H1 (cell line): ENCODE data around the gene CACNA2D3. TPM values are rescaled to one million over a fixed set of nuclear protein-coding genes. Genes with fewer than 3 reads are reported as not detected.
A peak's percentile ranks its signal among the peaks of the same experiment; 100 is the strongest.

Experiments
- CTCF ChIA-PET: fragments of 300-600 bp; sonication (Branson Sonifier 250); formaldehyde crosslinking; loops from one replicate; lab custom pipeline; 2021; ENCODE audit not compliant: partially characterized antibody; lab: Charles Lee
- POLR2A ChIA-PET: fragments of 300-600 bp; sonication (Branson Sonifier 250); formaldehyde crosslinking; loops from one replicate; lab custom pipeline; 2021; ENCODE audit warnings: inconsistent platforms; ENCODE audit not compliant: partially characterized antibody; lab: Charles Lee
- DNase-seq, 2 experiments: peaks; one replicate each; pipeline versions ENCODE4 v3.0.0 to v3.0.0-alpha.2; 2010 to 2022; ENCODE audit warnings: low spot score in 2 of 2, low read depth in 1 of 2, mixed read lengths in 1 of 2
- FAIRE-seq: peaks from 2 replicates; lab custom pipeline; 2011; peaks lifted over from hg19 to GRCh38; lab: Jason Lieb, UNC
- H2AFZ ChIP-seq: 2 replicates; pipeline ENCODE4 v1.8.1; 2012; ENCODE audit warnings: low read length, inconsistent platforms
- H2AK5ac ChIP-seq: 2 replicates; pipeline ENCODE4 v1.6.1; 2013; ENCODE audit warnings: low read depth, low read length
- H2BK120ac ChIP-seq: replicated peaks from 2 replicates; pipeline ENCODE3; 2013; ENCODE audit warnings: low read depth, low read length, inconsistent platforms
- H2BK12ac ChIP-seq: 2 replicates; pipeline ENCODE4 v1.6.1; 2013; ENCODE audit warnings: low read depth, low read length
- H2BK15ac ChIP-seq: 2 replicates; pipeline ENCODE4 v1.6.1; 2013; ENCODE audit warnings: low read length
- H2BK20ac ChIP-seq: 2 replicates; pipeline ENCODE4 v1.6.1; 2013; ENCODE audit warnings: low read length
- H2BK5ac ChIP-seq: 2 replicates; pipeline ENCODE4 v1.6.1; 2013; ENCODE audit warnings: low read depth, low read length
- H3K14ac ChIP-seq: 2 replicates; pipeline ENCODE4 v1.6.1; 2013; ENCODE audit warnings: inconsistent platforms; ENCODE audit not compliant: insufficient read length
- H3K18ac ChIP-seq: 2 replicates; pipeline ENCODE4 v1.6.1; 2013; ENCODE audit warnings: low read length; ENCODE audit errors: extremely low read depth
- H3K23ac ChIP-seq: 2 replicates; pipeline ENCODE4 v1.6.1; 2013; ENCODE audit warnings: inconsistent platforms; ENCODE audit not compliant: insufficient read length
- H3K23me2 ChIP-seq: 2 replicates; pipeline ENCODE4 v1.6.1; 2013; ENCODE audit warnings: low read depth, low read length
- H3K27ac ChIP-seq: 2 replicates; pipeline ENCODE4 v1.6.1; 2011; ENCODE audit warnings: low read depth, low read length, inconsistent platforms
- H3K27me3 ChIP-seq, 4 experiments: replicated peaks in 1 of 4; 1 replicate in 1 of 4; 2 replicates in 3 of 4; pipeline versions ENCODE4 v1.6.1 to v1.8.1; 2011 to 2013; ENCODE audit warnings: low read length in 3 of 4, mild to moderate bottlenecking in 3 of 4, inconsistent platforms in 2 of 4, mixed read lengths in 2 of 4, moderate library complexity in 1 of 4; ENCODE audit not compliant: control insufficient read depth in 3 of 4, insufficient read depth in 3 of 4; ENCODE audit errors: extremely low read depth in 1 of 4
- H3K36me3 ChIP-seq, 4 experiments: 2 replicates each; pipeline versions ENCODE4 v1.6.1 to v1.8.1; 2011 to 2013; ENCODE audit warnings: mild to moderate bottlenecking in 4 of 4, low read length in 3 of 4, moderate library complexity in 2 of 4, control low read depth in 1 of 4, inconsistent platforms in 1 of 4; ENCODE audit not compliant: insufficient read depth in 4 of 4, control insufficient read depth in 2 of 4
- H3K4ac ChIP-seq: replicated peaks from 2 replicates; pipeline ENCODE3; 2013; ENCODE audit warnings: low read length, low read depth, mixed read lengths, inconsistent platforms; ENCODE audit not compliant: insufficient read length
- H3K4me1 ChIP-seq, 4 experiments: replicated peaks in 1 of 4; 1 replicate in 1 of 4; 2 replicates in 3 of 4; pipeline versions ENCODE4 v1.6.1 to v1.8.1; 2011 to 2013; ENCODE audit warnings: low read length in 3 of 4, inconsistent platforms in 2 of 4, mixed read lengths in 1 of 4; ENCODE audit not compliant: insufficient read depth in 4 of 4, control insufficient read depth in 3 of 4
- H3K4me2 ChIP-seq, 2 experiments: 2 replicates each; pipeline versions ENCODE4 v1.6.1 to v1.8.1; 2011 to 2013; ENCODE audit warnings: low read depth in 2 of 2, low read length in 2 of 2, control low read depth in 1 of 2, inconsistent platforms in 1 of 2, mild to moderate bottlenecking in 1 of 2; ENCODE audit not compliant: insufficient read depth in 1 of 2
- H3K4me3 ChIP-seq, 4 experiments: fragments of 200-600, 300-600 bp in 1 of 4; sonication (generic), shearing (Covaris generic), sonication (Bioruptor Twin) in 1 of 4; 2 replicates each; pipeline versions ENCODE4 v1.5.1 to v1.8.1; 2011 to 2016; ENCODE audit warnings: low read length in 4 of 4, low read depth in 3 of 4, control low read depth in 2 of 4, inconsistent platforms in 2 of 4, mild to moderate bottlenecking in 2 of 4, mixed read lengths in 1 of 4, moderate library complexity in 1 of 4; ENCODE audit not compliant: insufficient read depth in 2 of 4; ENCODE audit errors: extremely low read depth in 1 of 4
- H3K56ac ChIP-seq: replicated peaks from 2 replicates; pipeline ENCODE3; 2013; ENCODE audit warnings: low read depth, mild to moderate bottlenecking, mixed read lengths, low read length, inconsistent platforms; ENCODE audit not compliant: insufficient read length
- H3K79me1 ChIP-seq: 2 replicates; pipeline ENCODE4 v1.6.1; 2013; ENCODE audit warnings: low read depth, low read length, control low read depth
- H3K79me2 ChIP-seq, 2 experiments: 2 replicates each; pipeline versions ENCODE4 v1.6.1 to v1.8.1; 2012 to 2013; ENCODE audit warnings: low read length in 2 of 2, mild to moderate bottlenecking in 2 of 2, inconsistent platforms in 1 of 2; ENCODE audit not compliant: insufficient read depth in 2 of 2, control insufficient read depth in 1 of 2
- H3K9ac ChIP-seq, 4 experiments: replicated peaks in 1 of 4; 1 replicate in 1 of 4; 2 replicates in 3 of 4; pipeline versions ENCODE4 v1.6.1 to v1.8.1; 2011 to 2013; ENCODE audit warnings: low read depth in 3 of 4, low read length in 3 of 4, control low read depth in 2 of 4, mild to moderate bottlenecking in 2 of 4, moderate library complexity in 2 of 4, inconsistent platforms in 1 of 4; ENCODE audit errors: extremely low read depth in 1 of 4
- H3K9me3 ChIP-seq, 2 experiments: 2 replicates each; pipeline versions ENCODE4 v1.6.1 to v1.8.1; 2012 to 2013; ENCODE audit warnings: mild to moderate bottlenecking in 2 of 2, moderate library complexity in 2 of 2, control low read depth in 1 of 2, inconsistent platforms in 1 of 2, low read depth in 1 of 2, low read length in 1 of 2, mixed read lengths in 1 of 2; ENCODE audit not compliant: insufficient read depth in 2 of 2
- H4K20me1 ChIP-seq, 2 experiments: replicated peaks in 1 of 2; 2 replicates each; pipeline versions ENCODE3 to v1.8.1; 2011 to 2013; ENCODE audit warnings: inconsistent platforms in 2 of 2, low read length in 2 of 2, mild to moderate bottlenecking in 1 of 2; ENCODE audit not compliant: insufficient read depth in 2 of 2, control insufficient read depth in 1 of 2
- H4K5ac ChIP-seq: 2 replicates; pipeline ENCODE4 v1.6.1; 2013; ENCODE audit warnings: low read length, low read depth, mixed read lengths, inconsistent platforms; ENCODE audit not compliant: insufficient read length
- H4K8ac ChIP-seq: 2 replicates; pipeline ENCODE4 v1.8.0; 2013; ENCODE audit warnings: mild to moderate bottlenecking, moderate library complexity, low read length, inconsistent platforms; ENCODE audit not compliant: insufficient read depth; ENCODE audit errors: extremely low read depth
- H4K91ac ChIP-seq: replicated peaks from 2 replicates; pipeline ENCODE3; 2013; ENCODE audit warnings: low read length, mixed read lengths, inconsistent platforms; ENCODE audit not compliant: insufficient read length
- ASH2L ChIP-seq: fragments of 200-600, 300-600 bp; sonication (generic); IDR thresholded peaks from one replicate; pipeline ENCODE4 v1.7.1; 2017; ENCODE audit warnings: low read length
- JUND ChIP-seq: IDR thresholded peaks from 2 replicates; pipeline ENCODE4 v1.6.1; 2011; ENCODE audit warnings: mild to moderate bottlenecking, improper control_type of control experiment, low read length
- KDM1A ChIP-seq: fragments of 200-600, 300-600 bp; sonication (generic); IDR thresholded peaks from 2 replicates; pipeline ENCODE4 v1.7.1; 2016; ENCODE audit warnings: mild to moderate bottlenecking, low read length, borderline replicate concordance
- KDM4A ChIP-seq: IDR thresholded peaks from one replicate; pipeline ENCODE4 v1.7.1; 2012; ENCODE audit warnings: low read depth, mild to moderate bottlenecking, moderate library complexity, low read length, inconsistent platforms; ENCODE audit not compliant: severe bottlenecking
- RBBP5 ChIP-seq: IDR thresholded peaks from 2 replicates; pipeline ENCODE4 v1.7.1; 2012; ENCODE audit warnings: low read depth, mild to moderate bottlenecking, inconsistent platforms, low read length, moderate library complexity, borderline replicate concordance
- SIN3A ChIP-seq, 2 experiments: IDR thresholded peaks in 1 of 2; conservative IDR thresholded peaks in 1 of 2; 2 replicates each; pipeline ENCODE4 v1.6.1; 2011 to 2012; ENCODE audit warnings: low read length in 2 of 2, improper control_type of control experiment in 1 of 2, low read depth in 1 of 2, mild to moderate bottlenecking in 1 of 2
- SIX5 ChIP-seq: IDR thresholded peaks from 2 replicates; pipeline ENCODE4 v1.6.1; 2011; ENCODE audit warnings: mild to moderate bottlenecking, low read depth, low read length
- TAF7 ChIP-seq: optimal IDR thresholded peaks from 2 replicates; pipeline ENCODE3; 2011; ENCODE audit warnings: low read depth, mild to moderate bottlenecking, inconsistent platforms, low read length, moderate library complexity, borderline replicate concordance
- TCF12 ChIP-seq: IDR thresholded peaks from 2 replicates; pipeline ENCODE4 v1.6.1; 2011; ENCODE audit warnings: low read depth, mild to moderate bottlenecking, low read length
- WGBS, 2 experiments: shearing (Covaris generic) in 1 of 2; methylation state at CpG; one replicate each; pipeline versions ENCODE4 v1.1.6 to v1.1.7; 2013 to 2015; ENCODE audit warnings: low lambda C conversion rate in 2 of 2, mixed read lengths in 2 of 2, inconsistent platforms in 1 of 2, low coverage in 1 of 2, missing lambda C conversion rate in 1 of 2; ENCODE audit not compliant: insufficient replicate concordance in 2 of 2, insufficient coverage in 1 of 2, insufficient read length in 1 of 2; ENCODE audit errors: extremely low coverage in 1 of 2, missing lambda C conversion rate in 1 of 2; 5-methylcytosine and 5-hydroxymethylcytosine counted together
- polyA plus RNA-seq, 7 experiments: library from polyadenylated mRNA; depleted of rRNA in 3 of 7; stranded (reverse) in 5 of 7; unstranded in 2 of 7; fragments of >200 nt in 5 of 7; fragments of 200-250 nt in 2 of 7; gene quantifications; 1 replicate in 5 of 7; 2 replicates in 1 of 7; 4 replicates in 1 of 7; pipeline versions ENCODE4 v1.2.1 to v1.2.3, GENCODE V29; 2011 to 2013; ENCODE audit warnings: missing spikeins in 2 of 7, mixed read lengths in 2 of 7
- total RNA-seq: library from RNA; stranded (reverse); fragmentation: NEBNext Ultra II Directional; extraction: Animal tissue kit (Norgen Biotek cat#: 25700); gene quantifications from 2 replicates; pipeline ENCODE4 v1.2.1, GENCODE V29; 2021
- TF ChIP-seq, protein P1 (sequence below): IDR thresholded peaks from 2 replicates; pipeline ENCODE4 v1.6.1; 2012; ENCODE audit warnings: low read length, inconsistent platforms
- TF ChIP-seq, protein P2 (sequence below): IDR thresholded peaks from 2 replicates; pipeline ENCODE4 v1.6.1; 2011; ENCODE audit warnings: low read depth, mild to moderate bottlenecking, low read length; ENCODE audit not compliant: insufficient read depth

Gene CACNA2D3
- total and polyA plus RNA-seq, 2 of the 8 experiments (the other 6 are each of a cell fraction or from before 2014, with no cell fraction given), result 1.5 to 1.8 TPM

DNA sequence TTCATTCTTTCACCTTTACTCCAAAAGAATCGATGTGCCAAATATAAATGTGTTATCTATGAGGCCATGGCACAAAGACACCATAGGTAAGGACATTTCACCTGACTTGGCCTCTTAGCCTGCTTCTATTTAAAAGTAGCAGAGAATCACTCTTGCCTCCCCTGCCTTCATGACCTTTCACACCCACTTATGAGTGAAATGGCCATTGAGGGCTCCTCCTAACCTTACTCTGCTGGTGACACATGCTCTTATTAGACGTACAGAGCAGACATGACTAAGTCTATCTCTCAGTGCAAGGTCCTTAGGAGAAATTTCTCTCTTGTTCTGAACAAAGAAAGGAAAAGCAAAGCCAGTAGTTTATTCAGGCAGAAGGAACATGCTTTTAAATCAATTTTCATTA is 654.8 kb downstream of the CACNA2D3 start:
- no peak overlapping the region for H2BK5ac ChIP-seq
- no peak overlapping the region for H3K18ac ChIP-seq
- H3K56ac ChIP-seq, result no peak overlapping the region
- no peaks in the 10 kb centered on the region for H3K23me2 ChIP-seq
- H3K79me1 ChIP-seq, result no peaks in the 10 kb centered on the region
- H4K8ac ChIP-seq, result no peak overlapping the region
- H3K4me3 ChIP-seq, result no peak overlapping the region
- no peak overlapping the region for H3K23ac ChIP-seq
- no peaks in the 10 kb centered on the region for H3K79me2 ChIP-seq
- no peak overlapping the region for H3K27ac ChIP-seq
- H3K9ac ChIP-seq, result no peak overlapping the region
- no peak overlapping the region for H3K14ac ChIP-seq
- H3K36me3 ChIP-seq, result no peaks in the 10 kb centered on the region
- no peak overlapping the region for H2AK5ac ChIP-seq
- H2BK20ac ChIP-seq, result no peak overlapping the region
- H3K9me3 ChIP-seq, result no peaks in the 10 kb centered on the region
- no peak overlapping the region for H4K91ac ChIP-seq
- no peaks in the 10 kb centered on the region for H3K27me3 ChIP-seq
- CTCF ChIA-PET, result interaction anchor here (0.6 to 0.8 kb wide), 2 partner anchors 13 to 21 kb away, joined by 3 read pairs; no protein-coding TSS in a partner anchor
- peak in 1 of 2 experiments; percentile 4 for DNase-seq
- POLR2A ChIA-PET, result no interaction called here
- no peak overlapping the region for H4K5ac ChIP-seq
- H3K4me1 ChIP-seq, result peaks cover 0 to 12% (median 6%) of the 10 kb centered on the region in 4 experiments; a peak in 3 of 7 replicates
- H2BK15ac ChIP-seq, result no peak overlapping the region
- H3K4me2 ChIP-seq, result no peak overlapping the region
- H2AFZ ChIP-seq, result no peak overlapping the region
- no peak overlapping the region for H2BK120ac ChIP-seq
- H3K4ac ChIP-seq, result no peak overlapping the region
- H2BK12ac ChIP-seq, result no peak overlapping the region
- H4K20me1 ChIP-seq, result no peaks in the 10 kb centered on the region
- FAIRE-seq, result no peak
- WGBS, 2 experiments, result 86% methylated on average over 2 of the region's 2 CpGs; no CpG with 5 or more reads in 1 of the 2 experiments
- TF ChIP-seq JUND (no peak), KDM4A (no peak), RBBP5 (no peak), SIN3A (conservative IDR thresholded peaks at IDR 0.05 in 1 of 2, IDR thresholded peaks at IDR 0.05 in 1 of 2; ENCODE audit: low read depth in 1 of 2, low read length in 2 of 2) (no peak), KDM1A (no peak), TCF12 (no peak), TAF7 (no peak), SIX5 (no peak), ASH2L (no peak)
- TF ChIP-seq, protein P1, sequence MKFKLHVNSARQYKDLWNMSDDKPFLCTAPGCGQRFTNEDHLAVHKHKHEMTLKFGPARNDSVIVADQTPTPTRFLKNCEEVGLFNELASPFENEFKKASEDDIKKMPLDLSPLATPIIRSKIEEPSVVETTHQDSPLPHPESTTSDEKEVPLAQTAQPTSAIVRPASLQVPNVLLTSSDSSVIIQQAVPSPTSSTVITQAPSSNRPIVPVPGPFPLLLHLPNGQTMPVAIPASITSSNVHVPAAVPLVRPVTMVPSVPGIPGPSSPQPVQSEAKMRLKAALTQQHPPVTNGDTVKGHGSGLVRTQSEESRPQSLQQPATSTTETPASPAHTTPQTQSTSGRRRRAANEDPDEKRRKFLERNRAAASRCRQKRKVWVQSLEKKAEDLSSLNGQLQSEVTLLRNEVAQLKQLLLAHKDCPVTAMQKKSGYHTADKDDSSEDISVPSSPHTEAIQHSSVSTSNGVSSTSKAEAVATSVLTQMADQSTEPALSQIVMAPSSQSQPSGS, result no peak
- TF ChIP-seq, protein P2, sequence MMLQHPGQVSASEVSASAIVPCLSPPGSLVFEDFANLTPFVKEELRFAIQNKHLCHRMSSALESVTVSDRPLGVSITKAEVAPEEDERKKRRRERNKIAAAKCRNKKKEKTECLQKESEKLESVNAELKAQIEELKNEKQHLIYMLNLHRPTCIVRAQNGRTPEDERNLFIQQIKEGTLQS, result no peak
